Measurements from ENCODE around the gene CAPN2.
"Not testable (repeated sequence)": the region's sequence is repeated elsewhere in the genome, so short reads cannot be mapped to it uniquely, and the experiment has no call there.

Gene CAPN2

GRCh38 chr1:223794136-223794880 is 82.0 kb downstream of the CAPN2 start:
- Mint-ChIP-seq H3K27ac (no peak overlapping the region), H3K4me1 (peaks cover 7% of the 10 kb centered on the region), H3K36me3 (ENCODE audit: low read depth) (peaks cover 57% of the 10 kb centered on the region), H3K4me3 (no peak overlapping the region), H3K27me3 (ENCODE audit: low read depth) (no peaks in the 10 kb centered on the region), H3K9me3 (no peaks in the 10 kb centered on the region)
- no peak for TF ChIP-seq CTCF (IDR thresholded peaks at IDR 0.05; ENCODE audit: unreplicated experiment in 3 of 3)

GRCh38 chr1:223796210-223796609 is 83.9 kb downstream of the CAPN2 start:
- H3K36me3 Mint-ChIP-seq (ENCODE audit: low read depth): peaks cover 70% of the 10 kb centered on the region
- H3K4me3 Mint-ChIP-seq: no peak overlapping the region
- H3K4me1 Mint-ChIP-seq: peaks cover 8% of the 10 kb centered on the region
- H3K27me3 Mint-ChIP-seq (ENCODE audit: low read depth): no peaks in the 10 kb centered on the region
- no peak overlapping the region for H3K27ac Mint-ChIP-seq
- TF ChIP-seq CTCF (IDR thresholded peaks at IDR 0.05; ENCODE audit: unreplicated experiment in 3 of 3): no peak
- no peaks in the 10 kb centered on the region for H3K9me3 Mint-ChIP-seq

- no peaks in the 10 kb centered on the region for H3K9me3 Mint-ChIP-seq
- no peak overlapping the region for H3K27ac Mint-ChIP-seq
- TF ChIP-seq CTCF (IDR thresholded peaks at IDR 0.05; ENCODE audit: unreplicated experiment in 3 of 3): no peak
- peak overlapping the region in 1 of 3 experiments; percentile 64 for H3K4me3 Mint-ChIP-seq
- H3K4me1 Mint-ChIP-seq: peaks cover 19% of the 10 kb centered on the region
- no peaks in the 10 kb centered on the region for H3K27me3 Mint-ChIP-seq (ENCODE audit: low read depth)
- peaks cover 82% of the 10 kb centered on the region for H3K36me3 Mint-ChIP-seq (ENCODE audit: low read depth)
These were observed 89.7 kb downstream of the CAPN2 start for GRCh38 chr1:223802032-223802431.

GRCh38 chr1:223802602-223803001 is 90.3 kb downstream of the CAPN2 start:
- Mint-ChIP-seq H3K36me3 (ENCODE audit: low read depth) (peaks cover 87% of the 10 kb centered on the region), H3K4me1 (peaks cover 19% of the 10 kb centered on the region), H3K9me3 (peaks cover 2% of the 10 kb centered on the region), H3K4me3 (peak overlapping the region in 1 of 3 experiments; percentile 64), H3K27me3 (ENCODE audit: low read depth) (no peaks in the 10 kb centered on the region), H3K27ac (no peak overlapping the region)
- no peak for TF ChIP-seq CTCF (IDR thresholded peaks at IDR 0.05; ENCODE audit: unreplicated experiment in 3 of 3)

GRCh38 chr1:223803211-223803610 is 90.9 kb downstream of the CAPN2 start:
- Mint-ChIP-seq H3K27ac (no peak overlapping the region), H3K4me1 (peaks cover 19% of the 10 kb centered on the region), H3K36me3 (ENCODE audit: low read depth) (peaks cover 85% of the 10 kb centered on the region), H3K4me3 (peak overlapping the region in 1 of 3 experiments; percentile 64), H3K27me3 (ENCODE audit: low read depth) (no peaks in the 10 kb centered on the region), H3K9me3 (peaks cover 2% of the 10 kb centered on the region)
- no peak for TF ChIP-seq CTCF (IDR thresholded peaks at IDR 0.05; ENCODE audit: unreplicated experiment in 3 of 3)

- not testable (repeated sequence) for H3K27me3 Mint-ChIP-seq (ENCODE audit: low read depth); H3K9me3 Mint-ChIP-seq; H3K4me3 Mint-ChIP-seq; H3K27ac Mint-ChIP-seq
- peaks cover 77% of the 10 kb centered on the region for H3K36me3 Mint-ChIP-seq (ENCODE audit: low read depth)
- H3K4me1 Mint-ChIP-seq: peaks cover 11% of the 10 kb centered on the region
These were observed 97.6 kb downstream of the CAPN2 start for GRCh38 chr1:223809905-223810304.
